Esophagus muscularis mucosa (tissue), 4 donors: Measurements from ENCODE around the gene LPCAT1. TPM values are rescaled to one million over a fixed set of nuclear protein-coding genes. Genes with fewer than 3 reads are reported as not detected.

ENCODE experiments used
- DNase-seq: peaks from one replicate; pipeline ENCODE4 v3.0.0-alpha.2; 2017; ENCODE audit errors: extremely low spot score
- H3K27ac ChIP-seq, 4 donors: fragments of 200-600 bp; sonication (generic); replicated peaks in 1 of 4; 1 replicate in 3 of 4; 2 replicates in 1 of 4; pipeline ENCODE4 v1.5.1; 2016 to 2019; ENCODE audit warnings: mild to moderate bottlenecking in 1 of 4
- H3K27me3 ChIP-seq, 4 donors: fragments of 200-600 bp; sonication (generic); one replicate each; pipeline versions ENCODE4 v1.5.1 to v1.6.0; 2016 to 2019
- H3K36me3 ChIP-seq, 4 donors: fragments of 200-600 bp; sonication (generic); one replicate each; pipeline ENCODE4 v1.5.1; 2016 to 2019
- H3K4me1 ChIP-seq, 4 donors: fragments of 200-600 bp; sonication (generic); one replicate each; pipeline ENCODE4 v1.5.1; 2016 to 2019
- H3K4me3 ChIP-seq, 4 donors: fragments of 200-600 bp; sonication (generic); 1 replicate in 2 of 4; 2 replicates in 2 of 4; pipeline ENCODE4 v1.5.1; 2016 to 2019; ENCODE audit warnings: mild to moderate bottlenecking in 4 of 4, moderate library complexity in 1 of 4
- H3K9me3 ChIP-seq, 4 donors: fragments of 200-600 bp; sonication (generic); 1 replicate in 3 of 4; 2 replicates in 1 of 4; pipeline ENCODE4 v1.5.1; 2016 to 2019
- CTCF ChIP-seq, 3 experiments: fragments of 200-600 bp in 2 of 3; fragments of 450-650 bp in 1 of 3; sonication (generic) in 2 of 3; IDR thresholded peaks; one replicate each; pipeline ENCODE4 v1.5.1; 2017 to 2019; ENCODE audit warnings: antibody characterized with exemption in 3 of 3, mild to moderate bottlenecking in 2 of 3, moderate library complexity in 1 of 3
- EP300 ChIP-seq: sonication (generic); formaldehyde crosslinking; IDR thresholded peaks from one replicate; pipeline ENCODE4 v1.6.1; 2017; ENCODE audit warnings: antibody characterized with exemption
- POLR2A ChIP-seq: fragments of 450-650 bp; IDR thresholded peaks from one replicate; pipeline ENCODE4 v1.6.1; 2017; ENCODE audit warnings: antibody characterized with exemption, moderate library complexity, mild to moderate bottlenecking, low read depth
- POLR2AphosphoS5 ChIP-seq, 2 donors: sonication (generic); formaldehyde crosslinking; IDR thresholded peaks; one replicate each; pipeline ENCODE4 v1.6.1; 2017; ENCODE audit warnings: antibody characterized with exemption in 2 of 2
- WGBS: methylation state at CpG from one replicate; pipeline ENCODE4 v1.1.5; 2018; 5-methylcytosine and 5-hydroxymethylcytosine counted together
- intact Hi-C: fragments of 100-400 bp; cut with DNase I; formaldehyde crosslinking; loops from one replicate; pipeline ENCODE4 v1.15.1; 2023
- total RNA-seq, 4 donors: library from RNA; depleted of rRNA; stranded (reverse); fragments of >200 nt; gene quantifications; one replicate each; pipeline versions ENCODE4 v1.1.0 to v1.2.1, GENCODE V29; 2016

Gene LPCAT1
- total RNA-seq, 4 donors from 2014 or later = 22.5 to 51.7 (median 35.0) TPM

GRCh38 chr5:1474866-1475543, 48.8 kb downstream of the LPCAT1 start:
- Histone ChIP-seq H3K4me3 (no peak overlapping the region), H3K27ac (no peak overlapping the region), H3K4me1 (peaks cover 0 to 5% (median 4%) of the 10 kb centered on the region in 4 donors), H3K27me3 (no peaks in the 10 kb centered on the region), H3K9me3 (no peaks in the 10 kb centered on the region), H3K36me3 (peaks cover 21 to 84% (median 63%) of the 10 kb centered on the region in 4 donors)
- intact Hi-C loops = loop anchor here (5.0 kb wide), 1 partner anchor 167 kb away; no protein-coding TSS in a partner anchor
- no peak for DNase-seq
- no peak for TF ChIP-seq EP300
- TF ChIP-seq CTCF (IDR thresholded peaks at IDR 0.05) = no peak
- no peak for TF ChIP-seq POLR2A
- no peak for TF ChIP-seq POLR2AphosphoS5 (IDR thresholded peaks at IDR 0.05)
- WGBS = 89% methylated on average over 16 of the region's 24 CpGs

DNA sequence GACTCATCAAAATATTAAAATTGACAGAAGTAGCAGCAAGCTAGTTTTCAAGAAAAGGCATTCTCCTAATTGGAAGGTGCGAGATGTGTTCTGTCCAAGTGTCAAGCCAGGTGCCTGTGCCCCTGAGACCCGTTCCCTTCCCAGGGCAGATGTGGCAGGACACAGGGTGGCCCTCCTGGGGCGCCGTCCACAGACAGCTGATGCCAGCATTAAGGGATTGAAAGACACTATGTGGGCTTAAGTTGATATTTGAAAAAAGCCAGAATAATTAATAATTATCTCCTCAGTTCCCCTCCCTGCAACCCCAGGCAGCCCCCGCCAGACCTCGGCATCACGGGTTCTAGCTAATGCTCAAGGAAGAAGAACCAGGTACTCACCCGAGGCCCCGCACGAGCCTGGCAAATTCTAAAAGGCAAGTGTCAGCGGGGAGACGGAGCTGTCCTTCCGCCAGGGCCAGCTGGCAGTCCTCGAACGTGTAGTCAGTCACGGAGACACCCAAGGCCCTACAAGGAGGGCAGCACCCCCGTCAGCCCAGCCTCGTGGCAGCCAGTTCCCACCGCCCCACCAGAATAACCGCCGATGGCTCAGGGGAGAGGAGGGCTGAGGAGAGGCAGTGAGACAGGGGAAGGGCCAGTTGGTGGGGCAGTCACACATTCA, 49.4 kb downstream of the LPCAT1 start:
- Histone ChIP-seq H3K9me3 (no peaks in the 10 kb centered on the region), H3K4me1 (peaks cover 0 to 3% (median 0%) of the 10 kb centered on the region in 4 donors), H3K27ac (no peak overlapping the region), H3K36me3 (peaks cover 20 to 91% (median 63%) of the 10 kb centered on the region in 4 donors), H3K27me3 (no peaks in the 10 kb centered on the region), H3K4me3 (no peak overlapping the region)
- WGBS = 95% methylated on average over 4 of the region's 21 CpGs
- intact Hi-C loops = no loop called here
- TF ChIP-seq EP300 (no peak), POLR2AphosphoS5 (IDR thresholded peaks at IDR 0.05) (no peak), POLR2A (no peak), CTCF (IDR thresholded peaks at IDR 0.05) (no peak)
- DNase-seq = no peak

GRCh38 chr5:1473746-1474145, 50.0 kb downstream of the LPCAT1 start:
- H3K27me3 ChIP-seq = no peaks in the 10 kb centered on the region
- H3K9me3 ChIP-seq = no peaks in the 10 kb centered on the region
- no peaks in the 10 kb centered on the region for H3K4me1 ChIP-seq
- intact Hi-C loops = no loop called here
- TF ChIP-seq CTCF (IDR thresholded peaks at IDR 0.05) = no peak
- no peak for TF ChIP-seq POLR2AphosphoS5 (IDR thresholded peaks at IDR 0.05)
- no peak for TF ChIP-seq POLR2A
- peaks cover 14 to 92% (median 64%) of the 10 kb centered on the region in 4 donors for H3K36me3 ChIP-seq
- no peak overlapping the region for H3K27ac ChIP-seq
- H3K4me3 ChIP-seq = no peak overlapping the region
- WGBS = 88% methylated on average over 12 of the region's 12 CpGs
- DNase-seq = no peak

DNA sequence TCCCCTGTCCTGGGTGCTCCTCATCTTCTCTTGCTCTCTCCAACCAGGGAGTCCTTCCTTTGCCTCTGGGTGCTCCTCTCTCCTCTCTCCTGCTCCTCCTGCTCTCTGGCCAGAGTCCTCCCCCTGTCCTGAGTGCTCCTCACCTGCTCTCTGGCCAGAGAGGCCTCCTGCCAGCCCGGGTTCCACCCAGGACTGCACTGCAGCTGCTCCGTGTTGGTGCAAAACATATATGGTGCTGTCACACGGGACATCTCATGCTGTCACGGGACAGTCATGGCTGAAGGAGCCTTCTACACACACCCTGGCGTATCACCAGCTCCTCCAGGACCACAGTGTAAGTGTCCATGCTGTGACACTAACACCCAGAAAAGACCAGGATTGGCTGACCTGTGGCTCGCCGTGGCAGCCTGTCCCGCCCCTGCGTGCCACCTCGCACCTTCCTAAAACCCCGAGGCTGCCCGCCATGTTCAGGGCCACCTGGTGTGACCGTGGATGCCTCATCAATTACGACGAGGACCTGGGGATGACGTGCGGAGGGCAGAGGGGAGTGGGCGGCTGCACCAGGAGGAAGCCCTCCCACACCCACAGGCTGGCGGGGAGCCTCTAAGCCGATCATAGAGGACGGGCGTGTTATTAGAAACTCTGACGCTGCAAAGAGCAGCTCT, 50.7 kb downstream of the LPCAT1 start:
- H3K36me3 ChIP-seq = peaks cover 14 to 92% (median 66%) of the 10 kb centered on the region in 4 donors
- 95% methylated on average over 23 of the region's 23 CpGs for WGBS
- H3K4me1 ChIP-seq = no peaks in the 10 kb centered on the region
- no peak overlapping the region for H3K4me3 ChIP-seq
- no peak for TF ChIP-seq EP300
- TF ChIP-seq CTCF (IDR thresholded peaks at IDR 0.05) = no peak
- TF ChIP-seq POLR2A = no peak
- no peak for TF ChIP-seq POLR2AphosphoS5 (IDR thresholded peaks at IDR 0.05)
- no peaks in the 10 kb centered on the region for H3K9me3 ChIP-seq
- no peaks in the 10 kb centered on the region for H3K27me3 ChIP-seq
- no peak for DNase-seq
- no peak overlapping the region for H3K27ac ChIP-seq
- intact Hi-C loops = no loop called here
